GM18498 (cell line): Measurements from ENCODE around the gene RALA.
"Not testable (repeated sequence)": the region's sequence is repeated elsewhere in the genome, so short reads cannot be mapped to it uniquely, and the experiment has no call there.

Experiments
- ATAC-seq: cut with Tn5 transposase; IDR thresholded peaks from one replicate; pipeline ENCODE4 v1.9.1; 2021; ENCODE audit warnings: mild to moderate bottlenecking, moderate library complexity; ENCODE audit not compliant: unreplicated experiment

Gene RALA

GRCh38 chr7:39721919-39722597 is 98.7 kb downstream of the RALA start:
- no peak for ATAC-seq

- no peak for ATAC-seq
Observed at GRCh38 chr7:39727231-39728012, 104.0 kb downstream of the RALA start.

GRCh38 chr7:39732837-39733804 is 109.7 kb downstream of the RALA start:
- ATAC-seq, result peak; percentile 96

- no peak for ATAC-seq
Observed at GRCh38 chr7:39733881-39734632, 110.7 kb downstream of the RALA start.

GRCh38 chr7:39734633-39735004 is 111.2 kb downstream of the RALA start:
- no peak for ATAC-seq

GRCh38 chr7:39735903-39736302 is 112.5 kb downstream of the RALA start:
- no peak for ATAC-seq

- ATAC-seq, result peak; percentile 44
Observed at GRCh38 chr7:39741942-39742623, 118.7 kb downstream of the RALA start.

- ATAC-seq, result no peak
Observed at GRCh38 chr7:39744620-39745019, 121.2 kb downstream of the RALA start.

GRCh38 chr7:39745320-39745719 is 121.9 kb downstream of the RALA start:
- no peak for ATAC-seq

- no peak for ATAC-seq
Observed at GRCh38 chr7:39746103-39746819, 122.9 kb downstream of the RALA start.

GRCh38 chr7:39749177-39749576 is 125.8 kb downstream of the RALA start:
- ATAC-seq, result no peak

GRCh38 chr7:39749717-39750116 is 126.3 kb downstream of the RALA start:
- no peak for ATAC-seq

- ATAC-seq, result no peak
Observed at GRCh38 chr7:39750253-39751077, 127.1 kb downstream of the RALA start.

- ATAC-seq, result not testable (repeated sequence)
Observed at GRCh38 chr7:39753237-39753636, 129.9 kb downstream of the RALA start.

- no peak for ATAC-seq
Observed at GRCh38 chr7:39753823-39754325, 130.5 kb downstream of the RALA start.

- ATAC-seq, result no peak
Observed at GRCh38 chr7:39754326-39755120, 131.2 kb downstream of the RALA start.

GRCh38 chr7:39757604-39758003 is 134.2 kb downstream of the RALA start:
- ATAC-seq, result no peak
